GM23338 (cell line): ENCODE data around the gene SMYD3. TPM values are rescaled to one million over a fixed set of nuclear protein-coding genes. Genes with fewer than 3 reads are reported as not detected.

Source experiments
- ATAC-seq: fragments of 200-7000 bp; cut with Tn5 transposase; 3 replicates; pipeline ENCODE4 v1.9.1; 2020
- DNase-seq: peaks from one replicate; pipeline ENCODE4 v3.0.0-alpha.2; 2015; ENCODE audit warnings: low spot score
- H2AFZ ChIP-seq: fragments of 200-600 bp; sonication (generic); 2 replicates; pipeline ENCODE4 v1.8.0; 2016; ENCODE audit warnings: antibody characterized with exemption, mild to moderate bottlenecking, moderate library complexity
- H3F3A ChIP-seq: fragments of 200-600 bp; sonication (generic); replicated peaks from 2 replicates; pipeline ENCODE4 v1.8.0; 2017; ENCODE audit warnings: antibody characterized with exemption, mixed run types, low read depth
- H3K27ac ChIP-seq: fragments of 200-600 bp; sonication (generic); 2 replicates; pipeline ENCODE4 v1.6.1; 2016; ENCODE audit warnings: low read depth
- H3K27me3 ChIP-seq: fragments of 200-600 bp; sonication (generic); 2 replicates; pipeline ENCODE4 v1.8.0; 2016; ENCODE audit warnings: mild to moderate bottlenecking, mixed run types, moderate library complexity; ENCODE audit not compliant: insufficient read depth
- H3K36me3 ChIP-seq: fragments of 200-600 bp; sonication (generic); 2 replicates; pipeline ENCODE4 v1.8.0; 2016; ENCODE audit warnings: mild to moderate bottlenecking; ENCODE audit not compliant: insufficient read depth
- H3K4me1 ChIP-seq: fragments of 200-600 bp; sonication (generic); 2 replicates; pipeline ENCODE4 v1.8.0; 2016; ENCODE audit warnings: mild to moderate bottlenecking, moderate library complexity; ENCODE audit not compliant: insufficient read depth
- H3K4me2 ChIP-seq: fragments of 200-600 bp; sonication (generic); 2 replicates; pipeline ENCODE4 v1.7.1; 2017; ENCODE audit warnings: mixed run types
- H3K4me3 ChIP-seq: fragments of 200-600 bp; sonication (generic); 2 replicates; pipeline ENCODE4 v1.6.1; 2016; ENCODE audit warnings: mixed run types
- H3K79me2 ChIP-seq: fragments of 200-600 bp; sonication (generic); replicated peaks from 2 replicates; pipeline ENCODE4 v1.8.0; 2017; ENCODE audit warnings: mild to moderate bottlenecking; ENCODE audit not compliant: insufficient read depth
- H3K9me2 ChIP-seq: fragments of 200-600 bp; sonication (generic); 2 replicates; pipeline ENCODE4 v1.8.0; 2017; ENCODE audit not compliant: insufficient read depth
- H4K20me1 ChIP-seq: fragments of 200-600 bp; sonication (generic); replicated peaks from 2 replicates; pipeline ENCODE4 v1.8.0; 2017; ENCODE audit warnings: mild to moderate bottlenecking; ENCODE audit not compliant: insufficient read depth
- H3K27ac Mint-ChIP-seq: 2 replicates; pipeline ENCODE4 v1.8.0; 2020; ENCODE audit warnings: inconsistent platforms, mild to moderate bottlenecking, moderate library complexity, mixed read lengths
- H3K27me3 Mint-ChIP-seq: 3 replicates; pipeline ENCODE4 v1.8.0; 2022; ENCODE audit warnings: low read depth, mild to moderate bottlenecking, moderate library complexity, mixed read lengths, inconsistent platforms; ENCODE audit not compliant: insufficient read depth, poor library complexity
- H3K36me3 Mint-ChIP-seq: 3 replicates; pipeline ENCODE4 v1.8.0; 2021; ENCODE audit warnings: low read depth, mild to moderate bottlenecking, inconsistent platforms, moderate library complexity, mixed read lengths
- H3K4me1 Mint-ChIP-seq: 3 replicates; pipeline ENCODE4 v1.8.0; 2020; ENCODE audit warnings: mild to moderate bottlenecking, inconsistent platforms, mixed read lengths
- H3K4me3 Mint-ChIP-seq: 3 replicates; pipeline ENCODE4 v1.8.0; 2021; ENCODE audit warnings: moderate library complexity, mild to moderate bottlenecking, inconsistent platforms, mixed read lengths
- H3K9me3 Mint-ChIP-seq: 3 replicates; pipeline ENCODE4 v1.8.0; 2020; ENCODE audit warnings: moderate library complexity, mild to moderate bottlenecking, inconsistent platforms, mixed read lengths
- CREB1 ChIP-seq: fragments of 250-450 bp; sonication (Bioruptor Pico); IDR thresholded peaks from 2 replicates; pipeline ENCODE4 v1.5.0; 2020; ENCODE audit warnings: low read depth, mild to moderate bottlenecking, moderate library complexity
- EZH2 ChIP-seq: fragments of 200-600 bp; sonication (generic); IDR thresholded peaks from one replicate; pipeline ENCODE4 v1.8.0; 2017; ENCODE audit warnings: antibody characterized with exemption, mild to moderate bottlenecking, low read depth; ENCODE audit not compliant: unreplicated experiment
- EZH2phosphoT487 ChIP-seq: fragments of 200-600 bp; sonication (generic); IDR thresholded peaks from one replicate; pipeline ENCODE4 v1.8.1; 2018; ENCODE audit warnings: antibody characterized with exemption; ENCODE audit not compliant: unreplicated experiment
- JUNB ChIP-seq: IDR thresholded peaks from one replicate; pipeline ENCODE4 v1.6.1; 2016; ENCODE audit warnings: antibody characterized with exemption; ENCODE audit not compliant: unreplicated experiment
- NANOG ChIP-seq: IDR thresholded peaks from 2 replicates; pipeline ENCODE4 v1.6.1; 2016; ENCODE audit warnings: antibody characterized with exemption, borderline replicate concordance
- POLR2AphosphoS5 ChIP-seq: IDR thresholded peaks from 2 replicates; pipeline ENCODE4 v1.6.1; 2016; ENCODE audit warnings: antibody characterized with exemption, low read depth
- REST ChIP-seq: IDR thresholded peaks from one replicate; pipeline ENCODE4 v1.6.1; 2018; ENCODE audit warnings: antibody characterized with exemption; ENCODE audit not compliant: unreplicated experiment
- STAT1 ChIP-seq: IDR thresholded peaks from one replicate; pipeline ENCODE4 v1.6.1; 2016; ENCODE audit warnings: antibody characterized with exemption; ENCODE audit not compliant: unreplicated experiment
- ZNF114 ChIP-seq: fragments of 250-450 bp; sonication (Bioruptor Pico); IDR thresholded peaks from 2 replicates; pipeline ENCODE4 v1.5.0; 2020; ENCODE audit warnings: mild to moderate bottlenecking, moderate library complexity
- ZNF331 ChIP-seq: fragments of 250-450 bp; sonication (Bioruptor Pico); IDR thresholded peaks from 2 replicates; pipeline ENCODE4 v1.5.0; 2020; ENCODE audit warnings: low read depth, mild to moderate bottlenecking, moderate library complexity
- polyA plus RNA-seq: library from polyadenylated mRNA; unstranded; fragments of >200 nt; fragmentation: Nextera tagmentation; extraction: Ambion mirVana; gene quantifications from 2 replicates; pipeline ENCODE4 v1.2.1, GENCODE V29; 2016
- total RNA-seq: library from RNA; depleted of rRNA; stranded (reverse); fragments of >200 nt; shearing (Covaris generic); gene quantifications from 2 replicates; pipeline ENCODE4 v1.2.3, GENCODE V29; 2014
- TF ChIP-seq, protein P1 (sequence below), 2 experiments: fragments of 200-600 bp in 1 of 2; sonication (generic) in 1 of 2; conservative IDR thresholded peaks; 2 replicates each; pipeline versions ENCODE4 v1.5.1 to v1.6.1; 2016 to 2017; ENCODE audit warnings: antibody characterized with exemption in 2 of 2, low read depth in 2 of 2, mild to moderate bottlenecking in 2 of 2, moderate library complexity in 1 of 2
- TF ChIP-seq, protein P2 (sequence below): IDR thresholded peaks from 2 replicates; pipeline ENCODE4 v1.6.1; 2016; ENCODE audit warnings: antibody characterized with exemption

SMYD3 gene
- total and polyA plus RNA-seq, 2 experiments from 2014 or later: 31.8 to 34.4 TPM

- Mint-ChIP-seq H3K27me3 (peaks cover 3% of the 10 kb centered on the region), H3K9me3 (no peaks in the 10 kb centered on the region), H3K27ac (no peak overlapping the region; the same call in 1 of the 2 replicates), H3K4me3 (no peak overlapping the region), H3K36me3 (no peaks in the 10 kb centered on the region), H3K4me1 (peaks cover 8% of the 10 kb centered on the region; the same call in 2 of the 3 replicates)
- TF ChIP-seq, protein P1, sequence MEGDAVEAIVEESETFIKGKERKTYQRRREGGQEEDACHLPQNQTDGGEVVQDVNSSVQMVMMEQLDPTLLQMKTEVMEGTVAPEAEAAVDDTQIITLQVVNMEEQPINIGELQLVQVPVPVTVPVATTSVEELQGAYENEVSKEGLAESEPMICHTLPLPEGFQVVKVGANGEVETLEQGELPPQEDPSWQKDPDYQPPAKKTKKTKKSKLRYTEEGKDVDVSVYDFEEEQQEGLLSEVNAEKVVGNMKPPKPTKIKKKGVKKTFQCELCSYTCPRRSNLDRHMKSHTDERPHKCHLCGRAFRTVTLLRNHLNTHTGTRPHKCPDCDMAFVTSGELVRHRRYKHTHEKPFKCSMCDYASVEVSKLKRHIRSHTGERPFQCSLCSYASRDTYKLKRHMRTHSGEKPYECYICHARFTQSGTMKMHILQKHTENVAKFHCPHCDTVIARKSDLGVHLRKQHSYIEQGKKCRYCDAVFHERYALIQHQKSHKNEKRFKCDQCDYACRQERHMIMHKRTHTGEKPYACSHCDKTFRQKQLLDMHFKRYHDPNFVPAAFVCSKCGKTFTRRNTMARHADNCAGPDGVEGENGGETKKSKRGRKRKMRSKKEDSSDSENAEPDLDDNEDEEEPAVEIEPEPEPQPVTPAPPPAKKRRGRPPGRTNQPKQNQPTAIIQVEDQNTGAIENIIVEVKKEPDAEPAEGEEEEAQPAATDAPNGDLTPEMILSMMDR (conservative IDR thresholded peaks at IDR 0.05; ENCODE audit: low read depth in 2 of 2): no peak
- TF ChIP-seq STAT1 (no peak), JUNB (no peak), ZNF114 (CRISPR knock-in tag) (no peak), REST (no peak), EZH2 (no peak), CREB1 (no peak)
- Histone ChIP-seq H4K20me1 (no peaks in the 10 kb centered on the region; the same call in 1 of the 2 replicates), H3K79me2 (no peaks in the 10 kb centered on the region), H3K4me3 (no peak overlapping the region), H3K36me3 (no peaks in the 10 kb centered on the region), H3K4me2 (no peak overlapping the region), H3F3A (no peaks in the 10 kb centered on the region), H3K4me1 (no peaks in the 10 kb centered on the region), H3K9me2 (no peaks in the 10 kb centered on the region), H3K27me3 (no peaks in the 10 kb centered on the region), H2AFZ (no peak overlapping the region), H3K27ac (no peak overlapping the region)
- no peak for ATAC-seq
- DNase-seq: no peak
These were observed 110.0 kb downstream of the SMYD3 start for GRCh38 chr1:246397046-246397445.

GRCh38 chr1:246396322-246396721 is 110.8 kb downstream of the SMYD3 start:
- no peak overlapping the region for H3K4me2 ChIP-seq
- no peaks in the 10 kb centered on the region for H3K79me2 ChIP-seq
- H3K4me3 ChIP-seq: no peak overlapping the region
- Mint-ChIP-seq H3K27me3 (no peaks in the 10 kb centered on the region), H3K4me3 (no peak overlapping the region), H3K27ac (no peak overlapping the region), H3K9me3 (peaks cover 7% of the 10 kb centered on the region; the same call in 2 of the 3 replicates), H3K4me1 (peaks cover 8% of the 10 kb centered on the region), H3K36me3 (peaks cover 3% of the 10 kb centered on the region; the same call in 2 of the 3 replicates)
- no peaks in the 10 kb centered on the region for H3K27me3 ChIP-seq
- DNase-seq (no peak), ATAC-seq (no peak)
- H3F3A ChIP-seq: no peaks in the 10 kb centered on the region
- H2AFZ ChIP-seq: no peak overlapping the region
- H3K36me3 ChIP-seq: no peaks in the 10 kb centered on the region
- no peaks in the 10 kb centered on the region for H3K9me2 ChIP-seq
- H3K27ac ChIP-seq: no peak overlapping the region
- H4K20me1 ChIP-seq: no peaks in the 10 kb centered on the region; the same call in 1 of the 2 replicates
- no peaks in the 10 kb centered on the region for H3K4me1 ChIP-seq
- TF ChIP-seq EZH2phosphoT487: no peak
- TF ChIP-seq ZNF331 (CRISPR knock-in tag): no peak
- no peak for TF ChIP-seq POLR2AphosphoS5
- no peak for TF ChIP-seq CREB1
- TF ChIP-seq NANOG: no peak
- TF ChIP-seq STAT1: no peak
- no peak for TF ChIP-seq REST
- TF ChIP-seq, protein P2, sequence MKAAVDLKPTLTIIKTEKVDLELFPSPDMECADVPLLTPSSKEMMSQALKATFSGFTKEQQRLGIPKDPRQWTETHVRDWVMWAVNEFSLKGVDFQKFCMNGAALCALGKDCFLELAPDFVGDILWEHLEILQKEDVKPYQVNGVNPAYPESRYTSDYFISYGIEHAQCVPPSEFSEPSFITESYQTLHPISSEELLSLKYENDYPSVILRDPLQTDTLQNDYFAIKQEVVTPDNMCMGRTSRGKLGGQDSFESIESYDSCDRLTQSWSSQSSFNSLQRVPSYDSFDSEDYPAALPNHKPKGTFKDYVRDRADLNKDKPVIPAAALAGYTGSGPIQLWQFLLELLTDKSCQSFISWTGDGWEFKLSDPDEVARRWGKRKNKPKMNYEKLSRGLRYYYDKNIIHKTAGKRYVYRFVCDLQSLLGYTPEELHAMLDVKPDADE: no peak
- TF ChIP-seq ZNF114 (CRISPR knock-in tag): no peak
- no peak for TF ChIP-seq JUNB
- no peak for TF ChIP-seq EZH2
